Glutamatergic neuron (in vitro differentiated cells): ENCODE data around the gene CMTR1. TPM values are rescaled to one million over a fixed set of nuclear protein-coding genes. Genes with fewer than 3 reads are reported as not detected.

Experiments
- DNase-seq: peaks from one replicate; pipeline ENCODE4 v3.0.0; 2022
- H3K27ac Mint-ChIP-seq: one replicate; pipeline ENCODE4 v1.8.0; 2020; ENCODE audit warnings: mild to moderate bottlenecking, mixed read lengths, inconsistent platforms; ENCODE audit not compliant: unreplicated experiment
- H3K27me3 Mint-ChIP-seq: one replicate; pipeline ENCODE4 v1.8.0; 2020; ENCODE audit warnings: mild to moderate bottlenecking, moderate library complexity, mixed read lengths, inconsistent platforms; ENCODE audit not compliant: unreplicated experiment
- H3K36me3 Mint-ChIP-seq: one replicate; pipeline ENCODE4 v1.8.0; 2020; ENCODE audit warnings: mild to moderate bottlenecking, mixed read lengths, inconsistent platforms; ENCODE audit not compliant: unreplicated experiment
- H3K4me1 Mint-ChIP-seq: one replicate; pipeline ENCODE4 v1.8.0; 2020; ENCODE audit warnings: mild to moderate bottlenecking, low read depth, mixed read lengths, inconsistent platforms; ENCODE audit not compliant: unreplicated experiment
- H3K4me3 Mint-ChIP-seq: one replicate; pipeline ENCODE4 v1.8.0; 2020; ENCODE audit warnings: mild to moderate bottlenecking, mixed read lengths, inconsistent platforms; ENCODE audit not compliant: unreplicated experiment
- H3K9me3 Mint-ChIP-seq: one replicate; pipeline ENCODE4 v1.8.0; 2020; ENCODE audit warnings: mild to moderate bottlenecking, moderate library complexity, mixed read lengths, inconsistent platforms; ENCODE audit not compliant: unreplicated experiment
- CTCF ChIP-seq: fragments of 200-600 bp; sonication (generic); IDR thresholded peaks from one replicate; pipeline ENCODE4 v1.5.0; 2021; ENCODE audit not compliant: partially characterized antibody, unreplicated experiment
- total RNA-seq: library from RNA; stranded (reverse); fragmentation: NEBNext Ultra II Directional; extraction: Animal tissue kit (Norgen Biotek cat#: 25700); gene quantifications from one replicate; pipeline ENCODE4 v1.2.1, GENCODE V29; 2021; ENCODE audit not compliant: unreplicated experiment

CMTR1 gene
- total RNA-seq, 1 donor from 2014 or later, result 61.6 TPM

DNA sequence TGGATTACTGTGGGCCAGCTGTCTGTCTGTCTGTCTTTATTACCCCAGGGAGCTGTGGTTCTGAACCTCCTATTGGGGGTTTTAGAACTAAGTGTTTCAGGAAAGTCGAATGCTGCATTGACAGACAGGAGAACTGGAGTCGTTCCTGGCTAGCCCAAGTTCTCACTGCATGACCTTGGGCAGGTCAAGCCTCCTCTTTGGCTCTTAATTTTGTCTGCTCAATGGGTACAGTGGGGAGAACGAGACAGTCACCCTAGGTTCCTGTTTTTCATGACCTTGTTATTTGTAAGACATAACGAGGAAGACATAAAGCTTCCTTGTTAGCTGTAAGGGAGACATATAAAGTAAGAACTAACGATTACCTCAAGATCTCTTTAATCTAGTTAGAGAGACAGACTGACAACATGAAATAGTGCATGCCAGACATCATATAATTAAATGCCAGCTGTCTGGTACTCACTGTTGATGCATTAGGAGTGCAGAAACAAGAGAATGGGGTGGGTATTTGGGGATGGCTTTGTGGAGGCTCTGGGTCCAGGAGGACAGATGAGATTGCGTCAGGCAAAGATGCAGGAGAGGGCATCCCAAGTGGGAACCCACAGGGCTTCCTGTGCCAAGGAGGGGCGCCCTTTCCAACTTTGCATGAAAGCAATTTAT, 70.4 kb downstream of the CMTR1 start:
- no peak for TF ChIP-seq CTCF
- peaks cover 7% of the 10 kb centered on the region for H3K9me3 Mint-ChIP-seq
- H3K27ac Mint-ChIP-seq, result peak overlapping the region; percentile 76
- H3K4me1 Mint-ChIP-seq, result peaks cover 51% of the 10 kb centered on the region
- DNase-seq, result no peak
- H3K36me3 Mint-ChIP-seq, result no peaks in the 10 kb centered on the region
- H3K4me3 Mint-ChIP-seq, result peak overlapping the region; percentile 23
- H3K27me3 Mint-ChIP-seq, result peaks cover 6% of the 10 kb centered on the region

DNA sequence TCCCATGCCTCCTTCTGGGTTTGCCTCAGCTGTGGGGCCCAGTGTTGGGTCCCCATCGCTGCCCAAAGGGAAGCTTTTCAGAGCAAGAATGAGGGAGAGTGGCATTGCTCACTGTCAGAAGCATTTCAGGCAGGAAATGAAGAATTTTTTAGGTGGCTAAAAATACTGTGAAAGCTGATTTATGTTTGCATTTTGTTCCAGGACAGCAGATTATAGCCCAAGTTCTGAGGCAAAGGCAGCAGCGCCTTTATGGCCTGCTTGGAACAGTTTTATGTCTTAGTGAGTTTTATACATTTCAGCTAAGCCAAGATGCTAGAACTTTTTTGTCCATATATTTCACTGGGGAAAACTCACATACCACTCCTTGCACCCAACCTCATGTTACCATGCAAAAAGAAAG, 71.0 kb downstream of the CMTR1 start:
- peaks cover 7% of the 10 kb centered on the region for H3K9me3 Mint-ChIP-seq
- DNase-seq, result no peak
- no peak for TF ChIP-seq CTCF
- H3K4me1 Mint-ChIP-seq, result peaks cover 49% of the 10 kb centered on the region
- no peak overlapping the region for H3K27ac Mint-ChIP-seq
- no peaks in the 10 kb centered on the region for H3K36me3 Mint-ChIP-seq
- no peak overlapping the region for H3K4me3 Mint-ChIP-seq
- peaks cover 6% of the 10 kb centered on the region for H3K27me3 Mint-ChIP-seq

- TF ChIP-seq CTCF, result no peak
- H3K4me3 Mint-ChIP-seq, result no peak overlapping the region
- no peaks in the 10 kb centered on the region for H3K27me3 Mint-ChIP-seq
- peaks cover 44% of the 10 kb centered on the region for H3K4me1 Mint-ChIP-seq
- H3K9me3 Mint-ChIP-seq, result no peaks in the 10 kb centered on the region
- H3K36me3 Mint-ChIP-seq, result no peaks in the 10 kb centered on the region
- H3K27ac Mint-ChIP-seq, result no peak overlapping the region
- DNase-seq, result no peak
Measured at GRCh38 chr6:37506479-37506878, 73.5 kb downstream of the CMTR1 start.

DNA sequence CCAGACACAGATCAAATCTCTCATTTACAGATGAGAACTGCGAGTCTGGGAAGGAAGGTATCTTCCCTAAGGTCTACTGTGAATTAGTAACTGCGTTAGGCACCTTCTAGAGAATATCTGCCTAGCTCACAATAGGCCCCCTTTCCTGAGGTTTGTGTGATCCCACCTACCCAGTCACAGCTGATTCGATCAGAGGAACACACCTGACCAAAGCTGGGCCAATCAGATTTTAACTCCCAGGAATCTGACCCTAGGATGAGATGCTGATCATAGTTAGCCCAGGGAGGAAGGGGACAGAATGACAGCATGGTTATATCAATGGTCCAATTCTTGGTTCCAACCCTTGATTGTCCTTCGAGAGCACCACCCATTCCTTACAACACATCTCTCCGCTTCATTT, 74.1 kb downstream of the CMTR1 start:
- Mint-ChIP-seq H3K4me1 (peaks cover 46% of the 10 kb centered on the region), H3K4me3 (no peak overlapping the region), H3K27ac (no peak overlapping the region), H3K9me3 (no peaks in the 10 kb centered on the region), H3K27me3 (no peaks in the 10 kb centered on the region), H3K36me3 (no peaks in the 10 kb centered on the region)
- TF ChIP-seq CTCF, result no peak
- DNase-seq, result no peak

DNA sequence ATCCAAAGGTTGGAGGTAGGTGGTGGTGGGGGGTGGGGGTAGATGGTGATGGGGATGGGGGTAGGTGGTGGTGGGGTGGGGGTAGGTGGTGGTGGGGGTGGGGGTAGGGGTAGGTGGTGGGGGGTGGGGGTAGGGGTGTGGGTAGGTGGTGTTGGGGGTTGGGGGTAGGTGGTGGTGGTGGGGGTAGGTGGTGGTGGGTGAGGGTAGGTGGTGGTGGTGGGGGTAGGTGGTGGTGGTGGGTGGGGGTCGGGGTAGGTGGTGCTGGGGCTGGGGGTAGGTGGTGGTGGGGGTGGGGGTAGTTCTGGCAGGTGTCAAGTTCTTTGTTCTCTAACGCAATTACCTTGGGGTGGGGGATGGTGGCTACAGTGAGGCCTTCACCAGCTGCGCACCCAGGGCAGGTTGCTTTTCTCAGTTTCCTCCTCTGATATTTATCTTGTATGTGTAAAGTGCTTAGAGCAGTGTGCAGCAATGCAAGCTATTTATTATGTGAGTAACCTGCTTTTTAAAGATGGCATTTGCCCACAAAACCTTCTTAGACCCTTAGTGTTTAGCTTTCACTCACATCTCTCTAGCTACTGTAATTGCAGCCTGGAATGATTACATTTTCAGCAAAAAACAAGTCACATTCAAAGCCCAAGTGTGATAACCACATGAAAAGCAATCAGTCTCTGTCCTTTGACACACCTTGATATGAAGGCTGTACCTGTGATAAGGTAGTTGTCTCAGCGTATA, 74.8 kb downstream of the CMTR1 start:
- no peak for TF ChIP-seq CTCF
- Mint-ChIP-seq H3K36me3 (no peaks in the 10 kb centered on the region), H3K4me1 (peaks cover 45% of the 10 kb centered on the region), H3K4me3 (peak overlapping the region; percentile 3), H3K9me3 (no peaks in the 10 kb centered on the region), H3K27me3 (no peaks in the 10 kb centered on the region), H3K27ac (no peak overlapping the region)
- DNase-seq, result no peak
